Peyer's patch (tissue), 4 donors: ENCODE results near the gene BRF1. TPM values are rescaled to one million over a fixed set of nuclear protein-coding genes. Genes with fewer than 3 reads are reported as not detected.

Source experiments
- DNase-seq, 3 donors: peaks; one replicate each; pipeline ENCODE4 v3.0.0-alpha.2; 2017 to 2019
- H3K27ac ChIP-seq, 4 donors: fragments of 200-600 bp; sonication (generic); one replicate each; pipeline ENCODE4 v1.5.1; 2016 to 2019
- H3K27me3 ChIP-seq, 2 donors: fragments of 200-600 bp; sonication (generic); one replicate each; pipeline ENCODE4 v1.5.1; 2019
- H3K36me3 ChIP-seq, 3 donors: fragments of 200-600 bp; sonication (generic); one replicate each; pipeline ENCODE4 v1.5.1; 2016 to 2019
- H3K4me1 ChIP-seq, 4 donors: fragments of 200-600 bp; sonication (generic); one replicate each; pipeline ENCODE4 v1.5.1; 2016 to 2019
- H3K4me3 ChIP-seq, 4 donors: fragments of 200-600 bp; sonication (generic); 1 replicate in 3 of 4; 2 replicates in 1 of 4; pipeline ENCODE4 v1.5.1; 2016 to 2019; ENCODE audit warnings: mild to moderate bottlenecking in 1 of 4
- H3K9me3 ChIP-seq, 4 donors: fragments of 200-600 bp; sonication (generic); one replicate each; pipeline ENCODE4 v1.5.1; 2016 to 2019; ENCODE audit warnings: mild to moderate bottlenecking in 1 of 4
- POLR2A ChIP-seq, 2 donors: fragments of 450-650 bp; IDR thresholded peaks; one replicate each; pipeline ENCODE4 v1.5.1; 2017; ENCODE audit warnings: antibody characterized with exemption in 2 of 2, mild to moderate bottlenecking in 2 of 2, moderate library complexity in 2 of 2
- total RNA-seq, 4 donors: library from RNA; depleted of rRNA; stranded (reverse); fragments of >200 nt; gene quantifications; one replicate each; pipeline ENCODE4 v1.1.0, GENCODE V29; 2016
- TF ChIP-seq, protein P1 (sequence below), 6 experiments: fragments of 450-650 bp in 4 of 6; fragments of 200-600 bp in 2 of 6; sonication (generic) in 1 of 6; IDR thresholded peaks; one replicate each; pipeline ENCODE4 v1.5.1; 2017 to 2019; ENCODE audit warnings: antibody characterized with exemption in 6 of 6, mild to moderate bottlenecking in 3 of 6, moderate library complexity in 1 of 6

BRF1 gene
- total RNA-seq, 4 donors from 2014 or later = 40.8 to 112 (median 90.3) TPM

DNA sequence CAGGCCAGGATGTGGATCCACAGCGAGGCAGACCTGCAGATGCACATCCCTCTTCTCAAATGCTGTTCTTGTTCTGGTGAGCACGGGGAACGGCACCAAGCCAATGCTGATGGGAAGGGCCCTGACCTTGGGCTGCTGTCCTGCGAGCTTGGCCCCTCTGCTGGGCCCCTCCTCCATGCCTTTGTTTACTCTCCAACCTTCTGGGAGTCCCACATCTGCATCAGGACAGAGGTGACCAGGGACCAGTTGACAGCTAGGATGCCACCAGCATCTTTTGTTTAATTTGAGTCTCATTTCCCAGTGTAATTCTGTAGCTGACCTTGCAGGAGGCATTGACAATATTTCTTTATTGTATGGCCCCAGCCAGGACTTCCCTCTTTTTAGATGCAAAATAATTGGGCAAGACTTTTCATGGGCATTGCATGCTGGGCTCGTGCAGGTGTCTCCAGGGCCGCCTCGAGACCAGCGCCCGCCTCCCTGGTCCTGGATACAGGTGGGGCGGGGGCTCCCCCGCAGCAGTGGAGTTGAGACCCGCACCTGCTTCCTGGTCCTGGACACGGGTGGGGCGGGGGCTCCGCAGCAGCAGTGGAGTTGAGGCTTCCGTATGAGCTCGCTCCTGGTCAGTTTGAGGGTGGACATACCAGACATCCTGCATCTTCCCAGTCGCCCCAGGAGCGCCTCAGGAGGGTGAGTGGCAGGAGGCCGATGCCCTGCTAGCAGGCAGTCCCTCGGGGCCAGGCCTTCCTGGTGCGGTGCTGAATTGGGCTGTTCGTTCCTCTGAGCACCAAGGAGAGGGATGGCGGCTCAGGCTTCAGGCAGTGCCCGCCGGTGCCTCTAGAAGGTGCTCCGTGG lies 25.1 kb upstream of the BRF1 start:
- no peak overlapping the region for H3K4me3 ChIP-seq
- no peak for DNase-seq
- H3K4me1 ChIP-seq = peaks cover 0 to 27% (median 2%) of the 10 kb centered on the region in 4 donors
- no peaks in the 10 kb centered on the region for H3K27me3 ChIP-seq
- no peaks in the 10 kb centered on the region for H3K9me3 ChIP-seq
- no peak overlapping the region for H3K27ac ChIP-seq
- TF ChIP-seq, protein P1, sequence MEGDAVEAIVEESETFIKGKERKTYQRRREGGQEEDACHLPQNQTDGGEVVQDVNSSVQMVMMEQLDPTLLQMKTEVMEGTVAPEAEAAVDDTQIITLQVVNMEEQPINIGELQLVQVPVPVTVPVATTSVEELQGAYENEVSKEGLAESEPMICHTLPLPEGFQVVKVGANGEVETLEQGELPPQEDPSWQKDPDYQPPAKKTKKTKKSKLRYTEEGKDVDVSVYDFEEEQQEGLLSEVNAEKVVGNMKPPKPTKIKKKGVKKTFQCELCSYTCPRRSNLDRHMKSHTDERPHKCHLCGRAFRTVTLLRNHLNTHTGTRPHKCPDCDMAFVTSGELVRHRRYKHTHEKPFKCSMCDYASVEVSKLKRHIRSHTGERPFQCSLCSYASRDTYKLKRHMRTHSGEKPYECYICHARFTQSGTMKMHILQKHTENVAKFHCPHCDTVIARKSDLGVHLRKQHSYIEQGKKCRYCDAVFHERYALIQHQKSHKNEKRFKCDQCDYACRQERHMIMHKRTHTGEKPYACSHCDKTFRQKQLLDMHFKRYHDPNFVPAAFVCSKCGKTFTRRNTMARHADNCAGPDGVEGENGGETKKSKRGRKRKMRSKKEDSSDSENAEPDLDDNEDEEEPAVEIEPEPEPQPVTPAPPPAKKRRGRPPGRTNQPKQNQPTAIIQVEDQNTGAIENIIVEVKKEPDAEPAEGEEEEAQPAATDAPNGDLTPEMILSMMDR (IDR thresholded peaks at IDR 0.05) = no peak
- no peak for TF ChIP-seq POLR2A (IDR thresholded peaks at IDR 0.05)
- H3K36me3 ChIP-seq = no peaks in the 10 kb centered on the region

DNA sequence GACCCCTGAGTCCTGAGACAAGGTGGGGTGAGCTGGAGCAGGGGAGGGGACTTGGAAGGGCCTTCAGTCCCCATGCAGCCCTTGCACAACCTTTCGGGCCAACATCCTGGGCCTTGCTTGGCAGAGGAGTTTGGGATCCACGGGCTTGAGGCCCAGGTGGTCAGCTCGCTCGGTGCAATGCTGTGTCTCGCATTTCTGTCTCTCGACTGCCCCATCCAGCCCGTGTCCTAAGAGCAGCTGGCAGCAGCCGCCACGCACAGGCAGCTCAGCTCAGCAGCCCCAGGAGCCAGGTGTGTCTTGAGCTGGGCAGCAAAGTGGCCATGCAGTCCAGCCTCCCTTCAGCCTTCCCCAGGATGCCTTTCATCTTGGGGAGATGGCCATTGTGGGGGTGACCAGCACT lies 24.5 kb upstream of the BRF1 start:
- Histone ChIP-seq H3K27me3 (no peaks in the 10 kb centered on the region), H3K9me3 (no peaks in the 10 kb centered on the region), H3K27ac (no peak overlapping the region), H3K4me3 (no peak overlapping the region), H3K36me3 (no peaks in the 10 kb centered on the region), H3K4me1 (peaks cover 0 to 21% (median under 1%) of the 10 kb centered on the region in 4 donors)
- DNase-seq = no peak
- TF ChIP-seq POLR2A (IDR thresholded peaks at IDR 0.05) = no peak
- TF ChIP-seq, protein P1 (IDR thresholded peaks at IDR 0.05) = no peak

DNA sequence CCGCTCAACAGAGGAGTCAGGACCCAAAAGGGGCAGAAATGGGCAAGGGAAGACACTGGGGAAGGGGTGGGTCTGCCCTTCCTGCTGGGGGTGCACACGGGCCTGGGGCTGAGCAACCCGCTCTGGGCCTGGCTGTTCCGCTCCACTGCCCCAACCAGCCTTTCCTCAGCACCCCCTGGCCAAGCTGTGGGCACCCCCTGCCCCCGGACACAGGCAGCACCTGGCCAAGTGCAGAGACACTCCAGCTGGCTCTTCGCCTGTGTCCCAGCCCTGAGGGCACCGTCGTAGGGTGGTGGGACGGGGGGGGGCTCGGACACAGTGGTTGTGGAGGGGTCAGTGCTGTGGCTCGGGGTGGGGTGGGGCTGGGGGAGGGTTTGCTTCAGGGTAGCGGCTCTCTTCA lies 24.1 kb upstream of the BRF1 start:
- H3K4me1 ChIP-seq = peaks cover 0 to 21% (median 0%) of the 10 kb centered on the region in 4 donors
- no peak overlapping the region for H3K4me3 ChIP-seq
- TF ChIP-seq, protein P1 (IDR thresholded peaks at IDR 0.05) = no peak
- TF ChIP-seq POLR2A (IDR thresholded peaks at IDR 0.05) = no peak
- no peaks in the 10 kb centered on the region for H3K27me3 ChIP-seq
- no peak overlapping the region for H3K27ac ChIP-seq
- no peak for DNase-seq
- no peaks in the 10 kb centered on the region for H3K9me3 ChIP-seq
- no peaks in the 10 kb centered on the region for H3K36me3 ChIP-seq

DNA sequence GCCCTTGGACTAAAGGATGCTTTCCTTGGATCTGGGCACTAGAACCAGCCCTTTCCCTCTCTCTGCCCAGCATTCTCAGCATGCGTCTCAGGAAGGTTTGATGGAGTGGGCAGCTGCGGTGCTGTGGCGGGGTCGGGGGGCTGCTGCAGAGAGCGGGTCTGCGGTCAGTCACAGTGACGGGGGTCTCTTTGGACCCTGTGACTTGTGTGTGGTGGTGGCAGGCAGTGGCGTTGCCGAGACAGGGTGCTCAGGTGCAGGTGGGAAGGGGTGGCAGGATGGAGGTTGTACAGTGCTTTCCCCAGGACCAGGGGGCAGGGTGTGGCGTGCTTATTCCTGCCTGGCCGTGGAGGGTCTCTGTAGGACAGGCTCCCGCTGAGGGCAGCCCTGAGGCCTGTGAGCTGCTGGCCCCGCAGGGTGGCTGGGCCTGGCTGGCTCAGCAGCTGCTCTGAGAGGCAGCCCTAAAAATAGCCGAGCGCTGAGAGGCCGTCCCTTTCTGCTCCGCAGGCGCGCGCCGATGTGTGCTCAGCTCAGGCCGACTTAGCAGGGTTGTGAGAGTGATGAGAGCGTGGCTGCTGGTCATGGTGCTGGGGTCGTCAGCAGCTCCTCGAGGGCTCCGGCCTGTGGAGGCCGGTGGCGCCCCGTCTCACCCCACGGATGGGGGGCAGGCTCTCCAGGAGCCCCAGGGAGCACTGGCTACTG lies 23.4 kb upstream of the BRF1 start:
- H3K27ac ChIP-seq = no peak overlapping the region
- no peaks in the 10 kb centered on the region for H3K27me3 ChIP-seq
- H3K4me3 ChIP-seq = no peak overlapping the region
- TF ChIP-seq, protein P1 (IDR thresholded peaks at IDR 0.05) = no peak
- no peak for TF ChIP-seq POLR2A (IDR thresholded peaks at IDR 0.05)
- no peak for DNase-seq
- H3K36me3 ChIP-seq = no peaks in the 10 kb centered on the region
- H3K4me1 ChIP-seq = peaks cover 0 to 21% (median 0%) of the 10 kb centered on the region in 4 donors
- no peaks in the 10 kb centered on the region for H3K9me3 ChIP-seq

DNA sequence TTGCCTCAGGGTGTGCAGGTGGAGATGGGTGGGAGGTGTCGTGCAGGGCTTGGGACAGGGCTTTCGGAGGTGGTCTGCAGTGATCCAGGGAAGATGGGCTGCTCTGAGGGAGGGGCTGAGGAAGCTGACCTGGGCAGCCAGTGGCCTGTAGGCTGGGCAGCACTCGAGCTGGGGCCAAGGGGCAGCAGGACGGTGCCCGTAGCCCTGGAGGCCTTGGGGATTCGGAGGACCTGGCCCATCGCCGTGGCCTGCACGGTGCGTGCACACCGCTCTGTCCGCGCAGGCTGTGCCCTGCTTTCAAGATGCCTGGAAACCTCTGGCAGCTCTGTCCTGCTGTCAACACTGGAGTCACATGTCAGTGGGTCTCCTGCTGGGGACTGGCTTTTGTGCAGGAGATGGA lies 22.9 kb upstream of the BRF1 start:
- Histone ChIP-seq H3K4me1 (peaks cover 0 to 21% (median 0%) of the 10 kb centered on the region in 4 donors), H3K9me3 (no peaks in the 10 kb centered on the region), H3K36me3 (no peaks in the 10 kb centered on the region), H3K27me3 (no peaks in the 10 kb centered on the region), H3K4me3 (no peak overlapping the region), H3K27ac (no peak overlapping the region)
- TF ChIP-seq, protein P1 (IDR thresholded peaks at IDR 0.05) = no peak
- no peak for TF ChIP-seq POLR2A (IDR thresholded peaks at IDR 0.05)
- no peak for DNase-seq
